Prostate gland (tissue), 2 donors: Measurements from ENCODE around the gene BRME1.

Experiments used
- CTCF ChIP-seq, 4 experiments: fragments of 200-600 bp in 2 of 4; fragments of 450-650 bp in 2 of 4; sonication (generic) in 2 of 4; IDR thresholded peaks; 1 replicate in 3 of 4; 2 replicates in 1 of 4; pipeline ENCODE4 v1.5.1; 2016 to 2019; ENCODE audit warnings: antibody characterized with exemption in 4 of 4, mild to moderate bottlenecking in 2 of 4, moderate library complexity in 2 of 4
- POLR2A ChIP-seq: fragments of 450-650 bp; IDR thresholded peaks from one replicate; pipeline ENCODE4 v1.6.1; 2016; ENCODE audit warnings: antibody characterized with exemption, mild to moderate bottlenecking
- POLR2AphosphoS5 ChIP-seq: sonication (generic); formaldehyde crosslinking; IDR thresholded peaks from one replicate; pipeline ENCODE4 v1.6.1; 2017; ENCODE audit warnings: antibody characterized with exemption

GRCh38 chr19:13859361-13859880, 46.5 kb downstream of the BRME1 start:
- TF ChIP-seq CTCF (IDR thresholded peaks at IDR 0.05) (no peak), POLR2A (no peak), POLR2AphosphoS5 (no peak)
